ENCODE measurements around the gene SMARCA4.
A peak's percentile ranks its signal among the peaks of the same experiment; 100 is the strongest.
"Not testable (repeated sequence)": the region's sequence is repeated elsewhere in the genome, so short reads cannot be mapped to it uniquely, and the experiment has no call there.

The SMARCA4 gene

GRCh38 chr19:10929402-10929794 is 31.4 kb upstream of the SMARCA4 start:
- FAIRE-seq = no peak

- FAIRE-seq = no peak
These were observed 25.3 kb upstream of the SMARCA4 start for GRCh38 chr19:10935371-10936059.

- peak; percentile 87 for FAIRE-seq
These were observed 24.2 kb upstream of the SMARCA4 start for GRCh38 chr19:10936661-10937084.

GRCh38 chr19:10941649-10942048 is 19.2 kb upstream of the SMARCA4 start:
- not testable (repeated sequence) for FAIRE-seq

GRCh38 chr19:10943412-10943811 is 17.4 kb upstream of the SMARCA4 start:
- FAIRE-seq = not testable (repeated sequence)

- no peak for FAIRE-seq
These were observed 15.6 kb upstream of the SMARCA4 start for GRCh38 chr19:10945264-10945663.

- FAIRE-seq = peak; percentile 99
These were observed 13.7 kb upstream of the SMARCA4 start for GRCh38 chr19:10946958-10947657.

- FAIRE-seq = no peak
These were observed 8.0 kb upstream of the SMARCA4 start for GRCh38 chr19:10952809-10953208.

- FAIRE-seq = not testable (repeated sequence)
These were observed 1.4 kb upstream of the SMARCA4 start for GRCh38 chr19:10959277-10959968.

- no peak for FAIRE-seq
These were observed 437 bp downstream of the SMARCA4 start for GRCh38 chr19:10961073-10961860.

GRCh38 chr19:10962863-10963262 is 2.0 kb downstream of the SMARCA4 start:
- no peak for FAIRE-seq

GRCh38 chr19:10963865-10964264 is 3.0 kb downstream of the SMARCA4 start:
- FAIRE-seq = no peak

- FAIRE-seq = no peak
These were observed 4.1 kb downstream of the SMARCA4 start for GRCh38 chr19:10964903-10965302.

- FAIRE-seq = no peak
These were observed 4.6 kb downstream of the SMARCA4 start for GRCh38 chr19:10965398-10965797.

- no peak for FAIRE-seq
These were observed 6.0 kb downstream of the SMARCA4 start for GRCh38 chr19:10966809-10967208.

- no peak for FAIRE-seq
These were observed 7.8 kb downstream of the SMARCA4 start for GRCh38 chr19:10968527-10969135.

- FAIRE-seq = no peak
These were observed 10.4 kb downstream of the SMARCA4 start for GRCh38 chr19:10971107-10971726.

GRCh38 chr19:10975374-10976130 is 14.7 kb downstream of the SMARCA4 start:
- FAIRE-seq = no peak

- no peak for FAIRE-seq
These were observed 15.5 kb downstream of the SMARCA4 start for GRCh38 chr19:10976131-10976892.

- FAIRE-seq = no peak
These were observed 16.9 kb downstream of the SMARCA4 start for GRCh38 chr19:10977742-10978092.

GRCh38 chr19:10979951-10980381 is 19.1 kb downstream of the SMARCA4 start:
- FAIRE-seq = no peak

All from G401.6 (cell line).